C1 segment of cervical spinal cord (tissue), 14 donors: Measurements from ENCODE around the gene KDM5A.
"Not testable (repeated sequence)": the region's sequence is repeated elsewhere in the genome, so short reads cannot be mapped to it uniquely, and the experiment has no call there.

ENCODE experiments used
- DNase-seq, 14 donors: peaks; one replicate each; lab custom pipeline; 2025; lab: John Stamatoyannopoulos, UW

Gene KDM5A

DNA sequence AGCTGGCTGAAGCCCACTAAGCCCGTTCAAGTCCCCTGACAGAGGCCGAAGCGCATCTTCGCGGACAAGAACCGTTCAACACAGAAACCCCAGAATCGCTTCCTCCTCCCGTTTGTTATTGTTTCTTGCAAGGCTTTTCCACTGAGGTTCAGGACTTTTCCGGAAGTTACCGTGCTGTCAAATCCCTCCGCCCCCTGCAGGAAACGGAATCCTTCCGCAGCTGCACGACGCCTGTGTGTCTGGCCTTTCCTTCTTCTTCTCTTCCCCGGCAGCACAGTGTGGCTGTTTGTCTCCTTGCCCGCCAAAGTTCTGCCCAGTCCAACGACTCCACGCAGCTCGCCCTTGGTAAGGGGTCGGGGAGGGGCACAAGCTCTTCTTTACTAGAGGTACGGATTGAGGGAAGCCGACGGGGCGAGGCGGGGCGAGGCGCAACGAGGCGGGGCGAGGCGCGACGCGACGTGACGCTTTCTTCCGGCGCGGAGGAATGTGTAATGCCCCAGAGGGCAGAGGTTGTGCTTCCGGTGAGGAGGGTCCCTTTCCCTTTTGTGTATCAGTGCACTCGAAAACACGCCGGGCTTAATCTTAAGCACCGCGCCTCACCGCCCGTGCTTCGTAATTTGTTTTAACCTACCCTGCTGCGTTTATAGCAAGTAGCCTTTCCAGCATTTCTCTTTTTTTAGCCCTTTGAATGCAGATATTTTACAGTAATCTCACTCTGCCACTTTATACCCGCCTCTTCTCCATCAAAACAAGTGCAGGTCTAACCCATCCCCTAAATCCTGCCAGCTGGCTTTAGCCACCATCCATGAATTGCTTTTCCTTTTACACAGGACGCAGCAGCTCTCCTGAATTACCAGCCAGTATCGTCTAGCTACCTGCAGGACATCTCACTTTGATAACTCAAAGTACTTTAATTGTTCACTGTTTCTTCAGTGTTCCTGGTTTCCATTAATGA is at the start of gene KDM5A:
KDM5A (minus strand) TSS at position 179 of the 955 bp plus-strand sequence. CDS start 229 bp downstream, outside the sequence.
- no peak for DNase-seq

DNA sequence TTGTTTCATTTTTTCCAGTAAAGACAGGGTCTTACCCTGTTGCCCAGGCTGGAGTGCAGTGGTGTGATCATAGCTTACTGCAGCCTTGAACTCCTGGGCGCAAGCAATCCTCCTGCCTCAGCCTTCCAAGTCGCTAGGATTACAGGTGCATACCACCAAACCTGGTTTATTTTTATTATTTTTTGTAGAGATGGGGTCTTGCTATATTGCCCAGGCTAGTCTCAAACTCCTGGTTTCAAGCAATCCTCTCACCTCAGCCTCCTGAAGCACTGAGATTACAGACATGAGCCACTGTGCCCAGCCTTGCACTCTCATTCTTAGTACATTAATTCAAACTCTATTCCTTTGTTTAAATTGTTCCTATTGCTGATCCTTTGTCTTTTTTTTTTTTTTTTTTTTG is 46.6 kb upstream of the KDM5A start:
- not testable (repeated sequence) for DNase-seq

DNA sequence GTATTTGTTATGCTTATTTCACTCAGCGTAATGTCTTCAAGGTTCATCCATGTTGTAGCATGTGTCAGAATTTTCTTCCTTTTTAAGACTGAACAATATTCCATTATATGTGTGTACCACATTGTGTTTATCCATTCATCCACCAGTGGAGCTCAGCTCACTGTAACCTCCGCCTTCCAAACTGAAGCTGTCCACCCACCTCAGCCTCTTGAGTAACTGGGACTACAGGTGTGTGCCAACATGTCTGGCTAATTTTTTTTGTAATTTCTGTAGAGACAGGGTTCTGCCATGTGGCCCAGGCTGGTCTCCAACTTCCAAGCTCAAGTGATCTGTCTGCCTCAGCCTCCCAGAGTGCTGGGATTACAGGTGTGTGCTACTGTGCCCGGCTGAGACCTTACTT is 33.4 kb upstream of the KDM5A start:
- no peak for DNase-seq

DNA sequence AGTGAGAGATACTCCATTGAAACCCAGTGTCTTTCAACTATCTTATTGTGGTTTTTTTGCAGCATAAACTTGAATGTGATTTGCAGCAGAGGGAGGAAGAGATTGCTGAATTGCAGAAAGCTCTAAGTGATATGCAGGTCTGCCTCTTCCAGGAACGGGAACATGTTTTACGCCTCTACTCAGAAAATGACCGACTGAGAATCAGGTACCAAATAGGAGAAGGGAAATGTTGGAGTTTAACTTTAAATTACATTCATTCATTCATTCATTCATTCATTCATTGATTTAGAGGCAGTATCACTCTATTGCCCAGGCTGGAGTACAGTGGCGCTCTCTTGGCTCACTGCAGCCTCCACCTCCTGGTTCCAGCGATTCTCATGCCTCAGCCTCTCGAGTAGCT is 29.3 kb upstream of the KDM5A start:
- DNase-seq, result no peak

DNA sequence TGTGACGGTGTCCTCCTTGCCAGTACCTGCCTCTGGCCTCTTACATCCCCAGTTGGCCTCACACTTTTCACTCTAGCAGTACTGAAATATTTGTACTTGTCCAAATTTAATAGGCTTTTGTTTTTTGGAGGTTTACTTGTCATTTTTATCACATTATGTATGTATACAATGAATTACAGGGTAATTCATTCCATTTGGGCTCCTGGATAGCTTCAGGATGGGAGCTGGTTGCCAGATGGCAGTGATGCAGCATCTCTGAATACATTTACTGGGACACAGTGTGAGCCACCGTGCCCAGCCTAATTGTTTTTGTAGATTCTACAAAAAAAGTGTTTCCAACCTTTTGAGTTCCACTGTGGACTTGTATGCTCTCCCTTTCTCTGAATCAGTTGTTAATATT is 25.7 kb upstream of the KDM5A start:
- DNase-seq, result no peak

DNA sequence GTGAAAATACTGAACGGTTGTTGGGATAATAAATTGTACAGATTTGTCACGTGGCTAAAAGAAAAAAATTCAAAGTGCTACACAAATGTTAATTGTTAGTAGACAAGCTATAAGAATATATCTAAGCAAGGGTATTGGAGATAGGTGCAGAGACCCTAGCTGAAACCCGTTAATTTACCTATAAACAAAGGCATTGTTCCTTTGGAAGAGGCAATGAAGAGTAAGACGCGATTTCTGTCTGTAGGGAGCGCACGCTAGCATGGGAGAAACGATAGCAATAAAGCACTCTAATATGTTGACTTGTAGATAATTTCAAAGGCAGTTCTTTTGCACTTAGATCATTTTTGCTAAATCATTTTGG is 12.9 kb upstream of the KDM5A start:
- no peak for DNase-seq

DNA sequence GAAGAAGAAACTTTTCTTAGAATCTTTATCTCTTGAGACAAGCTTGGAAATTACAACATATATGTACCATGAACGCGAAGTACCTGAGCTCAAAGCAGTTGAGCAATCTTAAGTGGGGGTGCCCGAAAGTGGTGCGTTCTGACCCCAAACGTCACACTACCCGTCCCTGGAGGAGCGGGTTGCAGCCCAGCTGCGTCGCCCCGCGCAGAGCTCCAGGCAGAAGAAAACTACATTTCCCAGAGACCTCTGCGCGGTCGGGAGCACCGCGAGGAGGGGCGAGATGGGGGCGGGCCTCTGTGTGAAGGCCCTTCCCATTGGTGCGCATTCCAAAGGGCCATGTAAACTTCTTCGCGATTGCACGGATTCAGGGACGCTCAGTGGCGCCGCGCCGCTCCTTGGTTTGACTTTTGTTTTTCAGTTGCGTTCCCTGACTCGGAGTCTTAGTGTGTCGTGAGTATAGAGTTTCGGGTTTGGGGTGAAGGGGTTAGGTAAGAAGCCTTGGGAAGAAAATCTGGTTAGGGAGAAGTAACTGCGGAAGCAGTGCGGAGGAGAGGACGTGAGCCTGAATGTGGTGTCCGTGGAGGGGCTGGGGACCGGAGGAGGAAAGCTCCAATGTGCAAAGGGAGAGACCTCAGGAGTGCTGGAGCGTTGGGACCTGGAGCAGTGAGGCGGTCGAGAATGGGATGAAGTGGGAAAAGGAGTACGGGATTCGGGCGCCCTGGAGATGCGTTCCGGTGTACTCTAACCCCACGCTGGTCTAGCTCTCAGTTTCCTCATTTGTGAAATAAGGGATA is 12.3 kb upstream of the KDM5A start, which contains the start of gene CCDC77:
CCDC77 (plus strand) TSS at position 410 of the 794 bp plus-strand sequence. CDS start 7,740 bp downstream, outside the sequence.
- no peak for DNase-seq

DNA sequence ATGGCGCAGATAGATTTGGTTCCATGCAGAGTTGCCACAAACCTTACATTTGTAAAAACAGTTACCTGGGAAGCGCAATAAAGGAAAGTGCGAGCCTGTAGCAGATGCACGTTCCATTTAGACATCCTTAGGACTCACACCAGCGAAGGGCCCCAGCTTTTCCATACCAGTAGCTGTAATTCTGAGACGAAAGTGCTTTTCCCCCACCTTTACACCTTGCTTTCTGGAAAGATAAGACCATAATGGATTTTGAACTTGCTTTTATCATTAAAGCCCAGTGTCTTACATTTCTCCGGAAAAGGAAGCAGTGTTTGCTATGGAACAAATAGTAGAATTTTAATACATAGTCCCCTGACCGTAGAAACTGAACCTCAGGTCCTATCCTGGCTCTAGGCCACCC is 11.7 kb upstream of the KDM5A start:
- DNase-seq, result no peak

DNA sequence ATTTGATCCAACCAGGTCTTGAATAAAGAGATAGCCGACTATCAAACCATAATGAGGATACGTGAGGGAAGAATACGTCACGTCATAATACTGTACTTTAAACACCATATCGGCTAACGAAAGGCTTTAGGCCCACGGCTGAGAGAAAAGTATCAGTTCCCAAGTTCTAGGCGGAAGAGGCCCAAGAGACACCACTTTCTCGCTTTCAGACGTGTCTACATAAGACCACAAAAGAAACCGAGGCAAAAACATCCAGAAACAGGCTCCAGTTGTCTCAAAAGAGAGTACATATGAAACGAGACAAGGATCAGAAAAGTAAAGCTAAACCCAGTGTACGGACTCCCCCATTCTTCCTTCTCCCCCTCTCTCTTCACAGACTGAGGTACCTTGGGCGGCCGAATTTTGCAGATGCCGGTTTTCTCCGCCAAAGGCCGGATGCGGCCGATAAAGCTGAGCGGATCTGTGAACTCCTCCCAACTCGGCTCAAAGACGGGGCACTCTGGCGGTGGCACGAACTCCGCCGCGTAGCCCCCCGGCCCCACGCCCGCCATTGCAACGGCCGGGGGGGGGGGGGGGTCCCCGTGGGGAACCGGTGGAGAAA is 479 bp downstream of the KDM5A start:
- DNase-seq, result no peak

DNA sequence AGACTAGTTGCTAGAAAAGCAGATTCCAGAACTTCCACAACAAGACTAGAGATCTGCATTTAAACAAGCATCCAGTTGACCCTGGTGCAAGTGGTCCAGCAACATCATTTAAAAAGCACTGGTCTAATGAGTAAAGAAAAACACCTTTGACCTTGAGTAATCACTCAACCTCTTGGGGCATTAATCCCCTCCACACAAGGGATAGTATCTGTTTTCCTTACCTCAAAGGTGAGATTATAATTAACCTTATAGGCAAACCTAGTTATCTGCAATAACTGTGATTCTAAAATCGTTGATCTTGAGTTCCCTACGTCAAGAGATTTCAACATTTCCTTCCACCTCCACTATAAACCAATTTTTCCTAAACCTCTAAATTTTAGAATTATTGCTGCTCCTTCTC is 1.1 kb downstream of the KDM5A start:
- DNase-seq, result no peak

DNA sequence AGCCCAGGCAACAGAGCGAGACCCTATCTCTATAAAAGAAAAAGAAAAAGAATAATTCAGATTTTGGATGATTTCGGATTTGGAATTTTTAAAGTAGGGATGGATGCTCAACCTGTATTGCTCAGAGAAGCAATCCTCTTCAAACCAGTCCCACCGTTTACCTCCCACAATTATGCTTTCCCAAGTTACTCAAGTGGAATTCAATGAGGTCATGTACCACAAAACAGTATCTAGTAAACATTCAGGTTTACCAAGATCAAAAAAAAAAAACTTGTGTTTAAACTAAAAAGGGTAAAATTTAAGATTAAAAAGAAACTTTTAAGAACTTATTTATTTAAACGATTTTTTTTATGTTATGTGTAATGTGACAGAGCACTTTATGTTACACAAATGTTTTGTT is 2.5 kb downstream of the KDM5A start:
- no peak for DNase-seq

DNA sequence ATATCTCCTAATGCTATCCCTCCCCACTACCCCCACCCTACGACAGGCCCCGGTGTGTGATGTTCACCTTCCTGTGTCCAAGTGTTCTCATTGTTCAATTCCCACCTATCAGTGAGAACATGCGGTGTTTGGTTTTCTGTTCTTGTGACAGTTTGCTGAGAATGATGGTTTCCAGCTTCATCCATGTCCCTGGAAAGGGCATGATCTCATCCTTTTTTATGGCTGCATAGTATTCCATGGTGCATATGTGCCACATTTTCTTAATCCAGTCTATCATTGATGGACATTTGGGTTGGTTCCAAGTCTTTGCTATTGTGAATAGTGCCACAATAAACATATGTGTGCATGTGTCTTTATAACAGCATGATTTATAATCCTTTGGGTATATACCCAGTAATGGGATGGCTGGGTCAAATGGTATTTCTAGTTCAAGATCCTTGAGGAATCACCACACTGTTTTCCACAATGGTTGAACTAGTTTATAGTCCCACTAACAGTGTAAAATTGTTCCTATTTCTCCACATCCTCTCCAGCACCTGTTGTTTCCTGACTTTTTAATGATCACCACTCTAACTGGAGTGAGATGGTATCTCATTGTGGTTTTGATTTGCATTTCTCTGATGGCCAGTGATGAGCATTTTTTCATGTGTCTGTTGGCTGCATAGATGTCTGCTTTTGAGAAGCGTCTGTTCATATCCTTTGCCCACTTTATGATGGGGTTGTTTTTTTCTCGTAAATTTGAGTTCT is 18.2 kb downstream of the KDM5A start:
- not testable (repeated sequence) for DNase-seq

DNA sequence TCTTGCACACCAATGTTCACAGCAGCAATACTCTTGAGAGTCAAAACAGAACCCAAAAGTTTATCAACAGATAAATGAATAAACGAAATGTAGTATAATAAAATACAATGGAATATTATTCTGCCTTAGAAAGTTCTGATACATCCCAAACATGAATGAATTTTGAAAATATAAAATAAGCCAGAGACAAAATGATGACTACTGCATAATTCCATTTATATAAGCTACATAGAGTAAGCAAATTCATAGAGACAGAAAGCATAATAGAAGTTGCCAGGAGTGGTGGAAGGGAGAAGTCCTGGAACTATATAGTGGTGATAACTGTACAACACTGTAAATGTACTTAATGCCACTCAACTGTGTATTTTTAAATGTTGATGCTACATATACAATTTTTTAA is 21.1 kb downstream of the KDM5A start:
- no peak for DNase-seq

DNA sequence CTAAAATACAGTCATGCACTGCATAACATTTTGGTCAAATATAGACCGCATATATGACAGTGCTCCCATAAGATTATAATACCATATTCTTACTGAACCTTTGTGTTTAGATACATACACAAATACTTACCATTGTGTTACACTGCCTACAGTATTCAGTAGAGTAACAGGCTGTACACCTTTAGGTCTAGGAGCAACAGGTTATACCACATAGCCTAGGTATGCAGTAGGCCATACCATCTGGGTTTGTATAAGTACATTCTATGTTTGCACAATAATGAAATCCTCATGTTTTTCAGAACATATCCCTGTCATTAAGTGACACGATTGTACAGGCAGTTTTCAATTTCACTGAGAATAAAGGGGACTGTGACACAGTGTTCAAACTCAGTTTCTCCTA is 22.3 kb downstream of the KDM5A start:
- no peak for DNase-seq

DNA sequence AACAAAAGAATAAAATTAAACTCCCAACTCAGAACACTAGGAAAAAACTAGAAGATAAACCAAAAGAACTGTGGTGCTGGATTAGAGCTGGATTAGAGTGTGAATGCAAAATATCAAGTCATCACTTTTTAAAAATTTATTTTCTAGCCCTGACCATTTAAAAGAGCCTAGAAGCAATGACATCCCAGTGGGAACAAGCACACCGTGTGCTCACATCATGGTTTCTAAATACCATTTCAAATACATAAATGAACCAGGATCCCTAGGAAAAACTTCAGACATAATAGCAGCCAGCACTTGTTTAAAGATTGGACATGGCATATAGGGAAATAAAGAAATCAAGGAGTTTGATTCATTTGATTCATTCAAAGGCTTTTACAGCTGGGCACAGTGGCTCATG is 30.0 kb downstream of the KDM5A start:
- no peak for DNase-seq

DNA sequence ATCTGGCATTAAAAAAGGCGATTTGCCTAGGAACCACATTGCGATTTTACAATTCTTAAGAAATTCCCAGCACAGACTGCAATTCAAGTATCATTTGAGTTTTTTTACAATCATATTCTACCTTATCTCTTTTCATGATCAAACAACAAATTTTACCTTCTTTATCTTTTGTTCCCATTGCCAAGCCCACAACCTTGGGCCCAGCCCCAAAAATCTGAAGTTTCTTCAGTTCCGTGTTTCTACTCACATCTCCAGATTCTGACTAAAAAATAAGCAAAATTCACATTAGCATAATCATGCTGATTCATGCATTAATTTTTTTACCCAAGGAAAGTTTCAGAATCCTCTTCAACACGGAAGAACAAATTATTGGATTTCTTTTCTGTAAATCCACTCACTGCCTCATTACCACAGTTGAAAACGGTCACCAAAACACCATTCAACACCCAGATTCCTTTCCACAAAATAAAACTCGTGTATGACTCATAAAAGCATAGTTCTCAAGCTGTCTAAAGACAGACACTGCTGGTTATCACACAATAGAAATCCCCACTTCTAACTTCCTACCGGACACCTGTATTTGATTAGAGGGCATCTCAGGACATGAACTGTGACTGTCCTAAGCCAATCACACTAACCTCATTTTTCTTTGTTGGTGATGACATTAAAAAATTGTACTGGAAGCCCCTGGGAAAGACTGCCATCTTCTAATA is 32.7 kb downstream of the KDM5A start:
- no peak for DNase-seq

DNA sequence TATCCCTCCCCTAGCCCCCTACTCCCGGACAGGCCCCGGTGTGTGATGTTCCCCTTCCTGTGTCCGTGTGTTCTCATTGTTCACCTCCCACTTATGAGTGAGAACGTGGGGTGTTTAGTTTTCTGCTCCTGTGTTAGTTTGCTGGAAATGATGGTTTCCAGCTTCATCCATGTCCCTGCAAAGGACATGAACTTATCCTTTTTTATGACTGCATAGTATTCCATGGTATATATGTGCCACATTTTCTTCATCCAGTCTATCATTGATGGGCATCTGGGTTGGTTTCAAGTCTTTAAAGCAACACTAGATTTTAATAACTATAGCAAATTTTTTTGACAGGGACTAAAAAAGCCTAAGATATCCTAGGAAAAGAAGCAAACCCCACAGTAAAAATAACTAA is 37.9 kb downstream of the KDM5A start:
- not testable (repeated sequence) for DNase-seq

DNA sequence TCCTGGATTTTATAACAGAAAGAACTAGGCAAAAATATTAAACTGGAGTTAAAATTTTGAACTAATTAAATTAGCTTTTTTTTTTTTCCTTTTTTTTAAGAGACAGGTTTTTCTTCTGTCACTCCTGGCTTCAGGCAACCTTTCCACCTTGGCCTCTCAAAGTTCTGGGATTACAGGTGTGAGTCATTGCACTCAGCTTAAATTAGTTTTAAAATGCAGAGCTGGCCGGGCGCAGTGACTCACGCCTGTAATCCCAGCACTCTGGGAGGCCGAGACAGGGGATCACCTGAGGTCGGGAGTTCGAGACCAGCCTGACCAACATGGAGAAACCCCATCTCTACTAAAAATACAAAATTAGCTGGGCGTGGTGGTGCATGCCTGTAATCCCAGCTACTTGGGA is 39.5 kb downstream of the KDM5A start:
- not testable (repeated sequence) for DNase-seq

DNA sequence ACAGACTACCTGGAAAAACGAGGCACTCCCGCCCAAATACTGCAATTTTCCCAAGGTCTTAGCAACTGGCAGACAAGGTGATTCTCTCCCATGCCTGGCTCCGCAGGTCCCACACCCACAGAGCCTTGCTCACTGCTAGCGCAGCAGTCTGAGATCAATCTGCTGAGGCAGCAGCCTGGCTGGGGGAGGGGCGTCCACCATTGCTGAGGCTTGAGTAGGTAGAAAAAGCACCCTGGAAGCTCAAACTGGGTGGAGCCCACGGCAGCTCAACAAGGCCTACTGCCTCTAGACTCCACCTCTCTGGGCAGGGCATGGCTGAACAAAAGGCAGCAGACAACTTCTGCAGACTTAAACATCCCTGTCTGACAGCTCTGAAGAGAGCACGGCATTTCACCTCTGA is 46.1 kb downstream of the KDM5A start:
- not testable (repeated sequence) for DNase-seq

DNA sequence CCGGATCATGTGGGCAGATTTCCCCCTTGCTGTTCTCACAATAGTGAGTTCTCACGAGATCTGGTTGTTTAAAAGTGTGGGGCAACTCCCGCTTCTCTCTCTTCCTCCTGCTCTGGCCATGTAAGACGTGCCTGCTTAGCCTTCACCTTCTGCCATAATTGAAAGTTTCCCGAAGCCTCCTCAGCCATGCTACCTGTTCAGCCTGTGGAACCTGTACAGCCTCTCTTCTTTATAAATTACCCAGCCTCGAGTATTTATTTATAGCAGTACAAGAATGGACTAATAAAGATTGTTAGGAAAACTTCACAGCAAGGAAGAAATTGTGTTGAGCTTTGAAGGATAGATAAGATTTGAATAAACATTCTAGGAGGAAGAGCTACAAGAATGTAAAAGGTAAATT is 52.1 kb downstream of the KDM5A start:
- DNase-seq, result no peak

DNA sequence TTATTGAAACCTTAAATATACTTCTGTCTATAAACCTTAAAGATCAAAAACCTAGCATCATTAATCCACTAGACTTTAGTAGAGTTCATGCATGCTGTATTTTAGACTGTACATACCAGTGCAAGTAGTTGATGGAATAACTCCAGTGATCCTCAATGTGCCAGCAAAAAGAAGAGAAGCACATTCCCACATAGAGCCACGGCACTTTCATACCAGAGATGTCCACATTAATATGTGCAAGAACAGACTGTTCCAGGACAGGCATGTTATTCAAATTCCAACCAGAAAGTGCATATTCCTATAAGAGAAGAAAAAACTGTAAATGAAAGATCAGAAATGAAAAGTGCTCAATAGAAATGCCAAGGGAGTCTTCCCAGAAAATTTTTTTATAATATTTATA is 55.0 kb downstream of the KDM5A start:
- DNase-seq, result no peak
